Spinal cord (tissue), 10 donors: ENCODE measurements around the gene ADGRA3. TPM values are rescaled to one million over a fixed set of nuclear protein-coding genes. Genes with fewer than 3 reads are reported as not detected.
A peak's percentile ranks its signal among the peaks of the same experiment; 100 is the strongest.
"Not testable (repeated sequence)": the region's sequence is repeated elsewhere in the genome, so short reads cannot be mapped to it uniquely, and the experiment has no call there.

Experiments used
- DNase-seq, 6 donors: peaks; one replicate each; pipeline versions ENCODE4 v3.0.0 to v3.0.0-alpha.2; 2013 to 2015; ENCODE audit warnings: low spot score in 6 of 6, low read depth in 4 of 6
- H3K27ac ChIP-seq: one replicate; pipeline ENCODE4 v1.5.1; 2013; ENCODE audit warnings: low read depth, low read length, control low read depth
- H3K27me3 ChIP-seq: one replicate; pipeline ENCODE4 v1.6.1; 2013; ENCODE audit warnings: low read length; ENCODE audit not compliant: control insufficient read depth, insufficient read depth
- H3K36me3 ChIP-seq: one replicate; pipeline ENCODE4 v1.6.1; 2013; ENCODE audit warnings: low read length; ENCODE audit not compliant: control insufficient read depth, insufficient read depth
- H3K4me1 ChIP-seq: one replicate; pipeline ENCODE4 v1.6.1; 2013; ENCODE audit warnings: low read length; ENCODE audit not compliant: control insufficient read depth, insufficient read depth
- H3K4me3 ChIP-seq: one replicate; pipeline ENCODE4 v1.5.1; 2013; ENCODE audit warnings: low read depth, low read length, control low read depth
- H3K9me3 ChIP-seq: one replicate; pipeline ENCODE4 v1.6.1; 2013; ENCODE audit warnings: low read length; ENCODE audit not compliant: control insufficient read depth, insufficient read depth
- WGBS: methylation state at CpG from one replicate; pipeline ENCODE4 v1.1.5; 2013; ENCODE audit warnings: missing lambda C conversion rate; ENCODE audit not compliant: insufficient coverage; 5-methylcytosine and 5-hydroxymethylcytosine counted together
- polyA plus RNA-seq, 2 donors: library from polyadenylated mRNA; unstranded; fragments of 120-200 nt; gene quantifications; one replicate each; pipeline ENCODE4 v1.2.1, GENCODE V29; 2013; ENCODE audit not compliant: insufficient read length in 2 of 2
- total RNA-seq, 2 donors: library from RNA; depleted of rRNA in 1 of 2; stranded (reverse); fragments of 120-200 nt in 1 of 2; fragments of >200 nt in 1 of 2; gene quantifications; one replicate each; pipeline versions ENCODE4 v1.2.3 to v1.2.4, GENCODE V29; 2013 to 2014
- donor health status: healthy.

The ADGRA3 gene
- total and polyA plus RNA-seq, 4 donors, result 33.9 to 57.4 (median 40.8) TPM

GRCh38 chr4:22477136-22477812 is 38.6 kb downstream of the ADGRA3 start:
- no peaks in the 10 kb centered on the region for H3K36me3 ChIP-seq
- H3K9me3 ChIP-seq, result no peaks in the 10 kb centered on the region
- peak in 1 of 6 donors; percentile 29 for DNase-seq
- no peaks in the 10 kb centered on the region for H3K4me1 ChIP-seq
- no CpG with 5 or more reads among the region's 8 CpGs for WGBS
- no peak overlapping the region for H3K4me3 ChIP-seq
- no peak overlapping the region for H3K27ac ChIP-seq
- no peaks in the 10 kb centered on the region for H3K27me3 ChIP-seq

- Histone ChIP-seq H3K27me3 (no peaks in the 10 kb centered on the region), H3K4me1 (no peaks in the 10 kb centered on the region), H3K4me3 (no peak overlapping the region), H3K9me3 (no peaks in the 10 kb centered on the region), H3K36me3 (no peaks in the 10 kb centered on the region), H3K27ac (no peak overlapping the region)
- no peak for DNase-seq
- WGBS, result 90% methylated on average over 2 of the region's 7 CpGs
These were observed 39.9 kb downstream of the ADGRA3 start for GRCh38 chr4:22476011-22476410.

- H3K9me3 ChIP-seq, H3K27ac ChIP-seq, DNase-seq, H3K36me3 ChIP-seq, H3K27me3 ChIP-seq, H3K4me3 ChIP-seq, H3K4me1 ChIP-seq: not testable (repeated sequence)
- WGBS, result 96% methylated on average over 12 of the region's 16 CpGs
These were observed 40.6 kb downstream of the ADGRA3 start for GRCh38 chr4:22475311-22475646.

GRCh38 chr4:22474636-22475310 is 41.1 kb downstream of the ADGRA3 start:
- no peak overlapping the region for H3K27ac ChIP-seq
- H3K4me3 ChIP-seq, result no peak overlapping the region
- H3K4me1 ChIP-seq, result no peaks in the 10 kb centered on the region
- 40% methylated on average over 1 of the region's 5 CpGs for WGBS
- H3K9me3 ChIP-seq, result no peaks in the 10 kb centered on the region
- H3K27me3 ChIP-seq, result no peaks in the 10 kb centered on the region
- DNase-seq, result no peak
- peaks cover 2% of the 10 kb centered on the region for H3K36me3 ChIP-seq

GRCh38 chr4:22473268-22473667 is 42.6 kb downstream of the ADGRA3 start:
- H3K4me3 ChIP-seq, result no peak overlapping the region
- 92% methylated on average over 2 of the region's 4 CpGs for WGBS
- DNase-seq, result no peak
- H3K36me3 ChIP-seq, result peaks cover 2% of the 10 kb centered on the region
- no peaks in the 10 kb centered on the region for H3K4me1 ChIP-seq
- no peaks in the 10 kb centered on the region for H3K9me3 ChIP-seq
- no peaks in the 10 kb centered on the region for H3K27me3 ChIP-seq
- no peak overlapping the region for H3K27ac ChIP-seq

GRCh38 chr4:22471999-22472461 is 43.8 kb downstream of the ADGRA3 start:
- no peaks in the 10 kb centered on the region for H3K27me3 ChIP-seq
- H3K36me3 ChIP-seq, result peaks cover 2% of the 10 kb centered on the region
- H3K9me3 ChIP-seq, result no peaks in the 10 kb centered on the region
- 60% methylated on average over 1 of the region's 4 CpGs for WGBS
- no peak for DNase-seq
- H3K4me1 ChIP-seq, result no peaks in the 10 kb centered on the region
- no peak overlapping the region for H3K4me3 ChIP-seq
- H3K27ac ChIP-seq, result no peak overlapping the region

- no peaks in the 10 kb centered on the region for H3K4me1 ChIP-seq
These were observed 44.4 kb downstream of the ADGRA3 start for GRCh38 chr4:22471419-22471818.

GRCh38 chr4:22466581-22466980 is 49.3 kb downstream of the ADGRA3 start:
- peaks cover 5% of the 10 kb centered on the region for H3K36me3 ChIP-seq
- WGBS, result 77% methylated on average over 6 of the region's 10 CpGs
- DNase-seq, result no peak

More at GRCh38 chr4:22471419-22471818, 44.4 kb downstream of the ADGRA3 start:
- Histone ChIP-seq H3K27ac (no peak overlapping the region), H3K27me3 (no peaks in the 10 kb centered on the region), H3K36me3 (peaks cover 2% of the 10 kb centered on the region), H3K9me3 (no peaks in the 10 kb centered on the region), H3K4me3 (no peak overlapping the region)
- 100% methylated on average over 2 of the region's 4 CpGs for WGBS
- no peak for DNase-seq

GRCh38 chr4:22465996-22466395 is 49.9 kb downstream of the ADGRA3 start:
- Histone ChIP-seq H3K9me3 (no peaks in the 10 kb centered on the region), H3K4me3 (no peak overlapping the region), H3K4me1 (no peaks in the 10 kb centered on the region), H3K27me3 (no peaks in the 10 kb centered on the region), H3K36me3 (peaks cover 5% of the 10 kb centered on the region), H3K27ac (no peak overlapping the region)
- 98% methylated on average over 5 of the region's 5 CpGs for WGBS
- DNase-seq, result no peak

More at GRCh38 chr4:22466581-22466980, 49.3 kb downstream of the ADGRA3 start:
- no peak overlapping the region for H3K4me3 ChIP-seq
- no peaks in the 10 kb centered on the region for H3K9me3 ChIP-seq
- no peaks in the 10 kb centered on the region for H3K4me1 ChIP-seq
- no peak overlapping the region for H3K27ac ChIP-seq
- no peaks in the 10 kb centered on the region for H3K27me3 ChIP-seq

- 93% methylated on average over 2 of the region's 4 CpGs for WGBS
- Histone ChIP-seq H3K27ac (no peak overlapping the region), H3K36me3 (peaks cover 3% of the 10 kb centered on the region), H3K4me1 (no peaks in the 10 kb centered on the region), H3K9me3 (no peaks in the 10 kb centered on the region), H3K4me3 (no peak overlapping the region), H3K27me3 (no peaks in the 10 kb centered on the region)
- no peak for DNase-seq
These were observed 50.5 kb downstream of the ADGRA3 start for GRCh38 chr4:22465349-22465748.
